ENCODE data around the gene CNPY1.
"Not testable (repeated sequence)": the region's sequence is repeated elsewhere in the genome, so short reads cannot be mapped to it uniquely, and the experiment has no call there.

Gene CNPY1

GRCh38 chr7:155578016-155578415 lies 31.7 kb upstream of the CNPY1 start:
- no peak for DNase-seq (ENCODE audit: low read depth in 2 of 2)

- no peak for DNase-seq (ENCODE audit: low read depth in 2 of 2)
Measured at GRCh38 chr7:155577509-155577905, 31.1 kb upstream of the CNPY1 start.

GRCh38 chr7:155576900-155577508 lies 30.6 kb upstream of the CNPY1 start:
- no peak for DNase-seq (ENCODE audit: low read depth in 2 of 2)

- no peak for DNase-seq (ENCODE audit: low read depth in 2 of 2)
Measured at GRCh38 chr7:155576416-155576815, 30.1 kb upstream of the CNPY1 start.

GRCh38 chr7:155574556-155575290 lies 28.4 kb upstream of the CNPY1 start:
- no peak for DNase-seq (ENCODE audit: low read depth in 2 of 2)

DNA sequence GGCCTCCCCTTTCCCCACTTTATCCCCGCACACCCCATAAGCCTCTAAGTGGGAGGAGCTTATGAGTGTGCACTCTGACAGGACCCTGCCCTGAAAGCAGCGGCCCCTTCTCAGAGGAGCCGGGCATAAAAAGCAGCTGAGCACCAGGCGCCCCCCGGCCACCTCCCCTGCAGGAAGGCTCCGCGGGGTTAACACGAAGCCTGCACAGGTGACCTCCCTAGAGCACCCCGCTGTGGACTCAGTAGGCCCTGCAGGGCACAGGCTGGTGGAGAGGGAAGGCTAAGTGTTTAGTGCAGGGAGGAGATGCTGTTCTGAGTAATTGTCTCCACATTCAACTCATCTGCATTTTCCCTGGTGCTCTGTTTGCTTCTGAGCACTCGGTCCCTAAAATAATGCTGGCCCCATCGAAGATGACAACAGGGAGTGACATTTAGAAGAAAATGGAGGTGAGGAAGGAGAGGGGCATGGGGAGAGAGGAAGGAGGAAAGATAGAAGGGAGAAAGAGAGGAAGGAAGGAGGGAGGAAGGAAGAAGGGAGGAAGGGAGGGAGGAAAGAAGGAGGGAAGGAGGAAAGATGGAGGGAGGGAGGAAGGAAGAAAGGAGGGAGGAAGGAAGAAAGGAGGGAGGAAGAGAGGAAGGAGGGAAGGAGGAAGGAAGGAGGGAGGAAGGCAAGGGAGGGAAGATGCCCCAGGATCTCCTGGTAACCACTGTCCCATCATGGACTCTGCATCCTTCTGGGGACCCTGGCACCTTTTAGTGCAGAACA lies 25.4 kb upstream of the CNPY1 start:
- no peak for DNase-seq (ENCODE audit: low read depth in 2 of 2)

GRCh38 chr7:155570991-155571390 lies 24.6 kb upstream of the CNPY1 start:
- no peak for DNase-seq (ENCODE audit: low read depth in 2 of 2)

DNA sequence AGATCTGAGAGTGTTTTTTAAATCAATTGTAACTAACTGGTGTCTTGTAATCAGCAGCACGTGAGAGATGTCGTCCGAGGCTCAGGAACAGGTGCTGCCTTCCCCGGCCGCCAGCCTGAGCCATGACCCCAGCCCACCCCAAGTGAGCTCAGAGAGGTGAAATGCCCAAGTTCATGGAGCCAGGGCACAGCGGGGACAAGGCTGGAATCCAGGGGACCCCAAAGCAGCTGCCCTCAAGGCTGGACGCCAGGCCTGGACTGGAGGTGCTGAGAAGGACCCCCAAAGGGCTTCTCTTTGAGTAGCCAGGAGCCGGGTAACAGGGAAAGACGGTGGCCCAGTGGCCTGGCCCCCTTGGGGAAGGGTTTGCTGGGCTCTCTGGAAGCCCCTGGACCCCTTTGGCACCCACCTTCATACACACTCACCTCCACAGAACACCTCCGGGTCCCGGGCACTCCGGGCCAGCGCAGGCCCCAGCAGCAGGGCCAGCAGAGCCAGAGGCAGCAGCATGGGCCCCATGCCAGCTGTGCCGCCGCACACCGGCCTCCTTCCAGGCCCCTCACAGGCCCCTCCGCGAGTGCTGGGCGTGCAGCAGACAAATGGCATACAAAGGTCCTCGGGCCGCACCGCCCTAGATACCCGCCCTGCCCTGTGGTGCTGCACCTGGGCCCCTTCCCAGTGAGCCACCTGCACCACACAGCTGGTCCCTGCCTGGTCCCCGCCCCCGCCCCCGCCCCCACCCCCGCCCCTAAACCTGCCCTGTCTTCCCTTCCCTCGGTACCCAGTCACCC lies 24.0 kb upstream of the CNPY1 start:
- no peak for DNase-seq (ENCODE audit: low read depth in 2 of 2)

DNA sequence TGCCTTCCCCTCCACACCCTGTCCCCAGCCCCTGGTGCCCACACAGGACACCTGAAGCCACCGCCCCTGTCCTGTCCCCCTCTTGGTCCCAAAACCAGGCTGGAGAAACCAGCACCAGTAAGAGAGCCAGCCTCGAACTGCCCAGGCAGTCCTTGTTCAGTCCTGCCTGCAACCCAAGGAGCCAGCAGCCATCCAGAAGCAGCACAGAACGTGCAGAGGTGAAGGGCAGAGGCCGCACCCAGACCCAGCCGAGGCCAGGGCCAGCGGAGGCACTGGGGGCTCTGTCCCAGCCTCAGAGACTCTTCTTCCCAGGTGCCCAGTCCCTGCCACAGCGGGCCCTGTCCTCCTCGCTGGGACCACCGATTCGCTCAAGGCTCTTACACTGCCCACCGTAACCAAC lies 23.3 kb upstream of the CNPY1 start:
- DNase-seq (ENCODE audit: low read depth in 2 of 2), result no peak

- no peak for DNase-seq (ENCODE audit: low read depth in 2 of 2)
Measured at GRCh38 chr7:155568842-155569494, 22.6 kb upstream of the CNPY1 start.

DNA sequence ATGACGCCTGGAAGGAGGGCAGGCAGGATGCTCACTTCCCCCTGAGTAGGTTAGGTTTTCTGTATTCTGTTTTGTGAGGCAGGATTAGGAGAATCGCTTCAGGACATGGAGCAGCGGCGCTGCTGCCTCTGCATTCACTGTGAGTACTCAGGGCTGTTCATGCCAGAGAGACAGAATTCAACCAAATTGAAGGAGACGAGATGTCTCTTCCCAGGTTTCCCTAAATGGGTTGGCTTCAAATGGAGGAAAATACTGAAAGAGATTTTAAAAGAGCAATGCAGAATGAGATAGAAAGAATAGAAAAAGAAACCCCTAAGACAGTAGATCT lies 21.9 kb upstream of the CNPY1 start:
- DNase-seq (ENCODE audit: low read depth in 2 of 2), result no peak

DNA sequence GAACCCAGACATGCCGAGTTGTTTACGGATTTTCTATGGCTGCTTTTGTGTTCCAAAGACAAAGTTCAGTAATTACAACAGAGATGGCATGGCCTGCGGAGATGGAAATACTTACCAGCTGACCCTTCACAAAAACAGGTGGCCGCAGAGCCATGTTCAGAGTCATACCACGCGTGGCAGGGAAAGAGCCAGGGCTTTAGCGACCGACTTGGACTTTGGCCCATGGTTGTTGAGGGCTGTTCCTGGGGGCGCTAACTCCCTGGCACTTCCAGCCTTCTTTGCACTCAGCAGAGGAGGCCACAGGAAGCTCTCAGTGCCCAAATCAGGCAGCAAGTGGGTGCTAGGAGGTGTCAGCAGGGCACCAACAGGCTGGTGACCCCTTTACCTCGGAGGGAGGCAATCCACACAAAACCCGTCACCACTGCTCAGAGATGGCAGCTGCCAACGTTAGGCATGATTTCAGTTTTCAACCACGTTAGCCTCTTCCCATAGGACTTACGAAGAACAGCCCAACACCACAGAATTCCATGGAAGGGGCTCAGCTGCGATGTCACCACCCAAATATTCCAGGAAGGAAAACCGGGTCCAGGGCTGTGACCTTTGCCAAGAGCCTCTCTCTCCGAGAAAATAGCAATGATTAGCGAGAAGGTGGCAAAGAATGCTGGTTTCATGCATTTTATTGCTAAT lies 21.4 kb upstream of the CNPY1 start:
- no peak for DNase-seq (ENCODE audit: low read depth in 2 of 2)

DNA sequence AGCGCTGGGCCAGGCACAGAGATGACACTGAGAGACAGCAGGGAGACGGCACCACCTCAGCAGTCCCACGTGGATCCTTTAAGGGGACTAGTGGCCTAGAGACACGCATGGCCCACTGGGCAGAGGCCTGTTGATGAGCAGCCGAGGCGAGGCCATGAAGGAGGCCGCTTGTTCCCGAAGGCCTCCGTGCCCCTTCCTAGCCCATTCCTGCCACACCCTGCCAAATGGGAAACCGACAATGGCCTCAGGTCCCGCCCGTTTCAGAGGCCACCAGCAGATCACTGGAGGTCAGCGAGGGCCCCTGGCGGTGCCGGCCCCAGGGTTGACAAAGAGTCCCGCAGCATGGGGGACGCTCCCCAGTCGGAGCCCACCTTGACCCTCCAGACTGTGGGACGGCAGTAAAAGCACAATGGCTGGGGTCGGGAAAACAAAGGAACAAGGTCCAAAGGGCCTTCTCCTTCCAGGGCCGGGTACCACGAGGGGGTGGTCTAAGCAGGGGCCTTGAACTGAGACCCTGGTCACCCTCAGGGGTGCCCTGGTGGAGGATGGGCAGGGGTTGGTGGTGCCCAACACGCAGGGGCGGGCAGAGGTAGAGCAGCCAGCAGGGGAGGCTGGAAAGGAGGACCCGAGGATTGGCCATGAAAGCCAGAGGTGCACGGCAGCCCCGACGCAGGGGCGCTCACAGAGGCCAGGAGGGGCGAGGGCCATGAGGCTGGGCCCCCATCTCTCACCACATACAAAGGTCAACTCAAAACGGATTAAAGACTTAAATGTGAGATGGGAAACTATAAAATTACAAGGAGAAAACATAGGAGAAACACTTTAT lies 19.9 kb upstream of the CNPY1 start:
- no peak for DNase-seq (ENCODE audit: low read depth in 2 of 2)

- DNase-seq (ENCODE audit: low read depth in 2 of 2), result no peak
Measured at GRCh38 chr7:155565596-155565995, 19.2 kb upstream of the CNPY1 start.

DNA sequence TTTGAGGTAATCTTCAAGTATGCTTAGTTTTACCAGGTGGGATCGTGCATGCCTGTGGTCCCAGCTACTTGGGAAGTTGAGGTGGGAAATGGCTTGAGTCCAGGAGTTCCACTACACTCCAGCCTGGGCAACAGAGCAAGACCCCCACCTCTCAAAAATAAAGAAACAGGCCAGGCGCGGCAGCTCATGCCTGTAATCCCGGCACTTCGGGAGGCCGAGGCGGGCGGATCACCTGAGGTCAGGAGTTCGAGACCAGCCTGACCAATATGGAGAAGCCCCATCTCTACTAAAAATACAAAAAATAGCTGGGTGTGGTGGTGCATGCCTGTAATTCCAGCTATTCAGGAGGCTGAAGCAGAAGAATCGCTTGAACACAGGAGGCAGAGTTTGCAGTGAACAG lies 16.6 kb upstream of the CNPY1 start:
- DNase-seq (ENCODE audit: low read depth in 2 of 2), result not testable (repeated sequence)

GRCh38 chr7:155562106-155562505 lies 15.7 kb upstream of the CNPY1 start:
- DNase-seq (ENCODE audit: low read depth in 2 of 2), result no peak

- no peak for DNase-seq (ENCODE audit: low read depth in 2 of 2)
Measured at GRCh38 chr7:155560982-155561686, 14.8 kb upstream of the CNPY1 start.

GRCh38 chr7:155560196-155560885 lies 14.0 kb upstream of the CNPY1 start:
- no peak for DNase-seq (ENCODE audit: low read depth in 2 of 2)

DNA sequence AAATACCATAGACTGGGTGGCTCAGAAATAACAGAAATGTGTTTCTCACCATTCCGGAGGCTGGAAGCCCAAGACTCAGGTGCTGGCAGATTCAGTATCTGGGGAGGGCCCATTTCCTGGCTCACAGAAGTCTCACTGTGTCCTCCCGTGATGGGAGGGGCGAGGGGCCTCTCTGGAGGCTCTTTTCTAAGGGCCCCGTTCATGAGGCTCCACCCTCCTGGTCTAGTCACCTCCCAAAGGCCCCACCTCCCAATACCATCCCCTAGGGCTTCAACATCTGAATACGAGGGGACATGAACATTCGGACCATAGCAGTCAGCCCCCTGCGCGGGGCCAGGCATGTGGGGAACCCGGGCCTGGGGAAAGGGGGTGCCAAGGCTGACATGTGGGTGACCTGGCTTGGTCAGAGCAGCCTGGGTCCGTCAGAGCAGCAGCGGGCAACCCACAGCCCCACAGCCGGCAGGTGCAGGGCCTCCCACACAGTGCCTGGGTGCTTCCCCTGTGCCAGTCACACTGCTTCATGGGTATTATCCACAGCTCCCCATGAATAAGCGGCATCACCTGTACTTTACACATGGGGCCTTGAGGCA lies 13.3 kb upstream of the CNPY1 start:
- no peak for DNase-seq (ENCODE audit: low read depth in 2 of 2)

Data from stimulated activated CD8-positive, alpha-beta memory T cell treated with anti-CD3 and anti-CD28 coated beads, Interleukin-7, amount 100 ng/mL, for 1 hour (primary cell).